GM12872 (cell line): ENCODE results near the gene ZNF564.

Experiments
- CTCF ChIP-seq: IDR thresholded peaks from 3 replicates; pipeline ENCODE4 v1.5.1; 2011; ENCODE audit warnings: low read depth, mild to moderate bottlenecking, low read length, moderate library complexity; ENCODE audit not compliant: insufficient read depth

Gene ZNF564

DNA sequence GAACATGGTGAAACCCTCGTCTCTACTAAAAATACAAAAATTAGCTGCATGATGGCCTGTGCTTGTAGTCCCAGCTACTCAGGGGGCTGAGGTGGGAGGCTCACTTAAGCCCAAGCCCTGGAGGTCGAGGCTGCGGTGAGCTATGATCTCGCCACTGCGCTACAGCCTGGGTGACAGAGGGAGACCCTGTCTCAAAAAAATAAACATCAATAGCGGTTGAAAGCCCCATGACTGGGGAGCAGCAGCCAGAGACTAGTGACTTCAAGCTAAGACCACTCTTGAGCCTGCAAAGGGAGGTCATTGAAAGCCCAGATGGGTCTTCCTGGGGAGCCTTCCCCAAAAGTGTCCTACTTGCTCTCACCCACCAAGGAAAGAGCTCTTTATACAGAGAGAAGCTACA is 54.8 kb downstream of the ZNF564 start:
- TF ChIP-seq CTCF: no peak

DNA sequence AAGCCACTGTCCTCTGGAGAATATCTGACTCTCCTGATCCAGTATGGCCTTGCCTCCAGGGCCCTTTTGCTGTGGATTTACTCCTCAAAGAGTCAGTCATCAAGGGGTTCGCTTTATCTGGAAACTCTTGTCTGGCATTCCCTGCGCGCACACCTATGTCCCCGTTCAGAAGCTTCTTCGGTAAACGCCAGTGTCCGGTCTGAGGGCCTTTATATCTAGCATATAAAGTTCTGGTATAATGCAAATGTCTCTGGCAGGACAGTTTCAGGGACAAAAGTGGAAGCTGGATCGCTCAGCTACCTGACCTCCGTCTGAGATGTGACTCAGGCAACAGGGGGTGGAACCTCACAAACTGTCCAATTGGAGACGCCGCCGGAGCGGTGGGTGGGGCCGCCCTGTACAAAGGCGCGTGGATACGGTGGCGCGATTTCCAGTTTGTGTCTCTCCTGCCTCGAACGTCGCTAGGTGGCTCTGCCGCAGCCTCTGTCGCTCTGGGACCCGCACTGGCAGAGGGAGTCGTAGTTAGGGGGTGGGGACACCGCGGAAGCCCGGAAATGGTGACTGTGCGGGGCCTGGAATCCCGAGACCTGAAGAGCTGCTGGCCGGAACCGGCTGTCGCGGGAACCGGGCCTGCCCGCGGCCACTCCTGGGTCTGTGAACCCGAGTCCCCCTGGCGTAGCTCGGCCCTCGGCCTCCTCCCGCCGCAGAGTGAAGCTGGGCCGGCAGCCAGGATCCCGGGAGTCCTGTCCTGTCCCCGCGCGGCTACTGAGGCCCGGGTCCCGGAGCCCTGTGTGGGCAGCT is 56.1 kb downstream of the ZNF564 start:
- TF ChIP-seq CTCF: peak; percentile 53

- no peak for TF ChIP-seq CTCF
Observed at GRCh38 chr19:12494260-12494860, 56.9 kb downstream of the ZNF564 start.

DNA sequence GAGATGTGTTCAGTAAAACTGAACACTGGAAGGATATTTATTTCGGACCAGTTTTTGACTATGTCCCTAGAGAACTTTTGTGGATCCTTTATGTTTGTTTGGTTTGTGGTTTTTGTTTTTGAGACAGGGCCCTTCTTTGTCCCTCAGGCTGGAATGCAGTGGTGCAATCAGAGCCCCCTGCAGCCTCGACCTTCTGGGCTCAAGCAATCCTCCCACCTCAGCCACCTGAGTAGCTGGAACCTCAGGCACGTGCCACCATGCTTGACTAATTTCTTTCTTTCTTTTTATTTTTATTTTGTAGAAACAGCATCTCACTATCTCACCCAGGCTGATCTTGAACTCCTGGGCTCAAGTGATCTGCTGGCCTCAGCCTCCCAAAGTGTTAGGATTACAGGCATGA is 65.7 kb downstream of the ZNF564 start:
- no peak for TF ChIP-seq CTCF

DNA sequence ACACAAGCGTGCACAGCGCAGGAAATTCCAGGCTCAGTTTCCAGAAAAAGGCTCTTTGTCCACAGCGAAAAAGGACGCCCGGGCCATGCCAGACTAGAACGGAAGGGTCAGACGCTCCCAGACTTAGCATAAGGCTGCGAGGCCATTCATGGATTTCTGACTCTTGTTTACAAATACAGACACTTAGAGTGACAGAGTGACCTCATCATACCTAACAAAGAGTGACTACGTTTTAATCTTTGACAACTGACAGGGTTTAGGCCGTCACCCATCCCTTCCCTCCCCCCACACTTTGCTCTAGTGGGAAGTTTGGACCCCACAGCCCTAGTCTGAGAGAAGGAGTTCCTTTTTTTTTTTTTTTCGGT is 66.2 kb downstream of the ZNF564 start:
- TF ChIP-seq CTCF: no peak

DNA sequence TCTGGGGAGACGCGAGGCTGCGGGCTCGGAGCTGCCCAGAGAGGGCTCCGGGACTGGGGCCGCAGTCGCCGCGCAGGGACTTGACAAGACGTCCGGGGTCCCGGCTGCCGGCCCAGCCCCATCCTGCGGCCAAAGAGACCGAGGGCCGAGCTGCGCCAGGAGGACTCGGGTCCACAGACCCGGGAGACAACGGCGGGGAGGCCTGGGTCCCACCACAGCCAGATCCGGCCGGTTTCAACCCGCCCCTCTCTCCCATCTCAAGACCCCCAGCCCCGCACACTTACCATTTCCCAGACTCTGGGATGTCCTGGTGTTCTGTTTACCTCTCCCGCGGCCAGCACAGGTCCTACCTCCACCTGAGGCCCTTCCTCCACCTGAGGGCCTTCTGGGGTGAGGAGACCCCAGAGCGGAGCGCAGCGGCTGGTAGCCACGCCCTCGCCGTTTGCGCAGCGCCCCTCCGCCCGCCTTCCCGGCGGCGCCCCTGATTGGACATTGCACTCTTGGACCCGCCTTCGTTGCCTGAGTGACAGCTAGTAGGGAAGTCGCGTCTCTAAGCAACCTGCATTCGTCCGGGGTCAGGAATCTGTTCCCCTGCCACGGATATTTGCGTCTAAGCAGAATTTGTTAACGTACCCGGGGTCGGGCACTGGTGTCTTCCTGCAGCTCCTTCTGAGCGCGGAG is 66.8 kb downstream of the ZNF564 start, which contains the start of gene ZNF709:
ZNF709 (minus strand) TSS at position 446 of the 681 bp plus-strand sequence; CDS start at position 287, 159 bp downstream.
- TF ChIP-seq CTCF: no peak

DNA sequence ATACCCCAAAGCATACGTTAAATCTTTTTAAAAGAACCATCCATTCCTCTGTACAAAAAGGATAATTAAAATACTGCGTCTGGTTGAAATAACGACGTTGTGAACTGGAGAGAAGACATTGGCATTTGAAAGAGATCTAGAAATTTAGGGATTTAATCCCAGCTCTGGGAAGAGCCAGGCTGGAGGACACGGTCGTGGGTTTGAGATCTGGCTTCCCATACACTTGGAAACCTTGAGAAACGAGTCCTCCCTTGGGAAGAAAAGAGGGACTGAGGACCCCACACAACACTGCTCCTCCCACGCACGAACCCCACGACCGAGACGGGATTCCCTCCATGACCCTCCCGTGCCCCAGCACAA is 67.3 kb downstream of the ZNF564 start:
- no peak for TF ChIP-seq CTCF
